ENCODE measurements around the gene NFATC2IP. TPM values are rescaled to one million over a fixed set of nuclear protein-coding genes. Genes with fewer than 3 reads are reported as not detected.
"Not testable (repeated sequence)": the region's sequence is repeated elsewhere in the genome, so short reads cannot be mapped to it uniquely, and the experiment has no call there.

NFATC2IP gene
- total and polyA plus RNA-seq, 2 donors: 20.6 to 49.1 TPM

GRCh38 chr16:28939825-28940224 lies 10.9 kb upstream of the NFATC2IP start:
- not testable (repeated sequence) for H3K9me3 ChIP-seq (ENCODE audit: control insufficient read depth in 2 of 2, insufficient read depth in 1 of 2, low read length in 1 of 2); H3K27ac ChIP-seq (ENCODE audit: low read depth in 1 of 2, low read length in 1 of 2); H3K27me3 ChIP-seq (ENCODE audit: control insufficient read depth in 2 of 2, insufficient read depth in 1 of 2, low read length in 1 of 2); H3K4me3 ChIP-seq (ENCODE audit: low read length in 2 of 2); DNase-seq (ENCODE audit: low read depth in 6 of 9, low spot score in 9 of 9); H3K36me3 ChIP-seq (ENCODE audit: control insufficient read depth in 2 of 2, insufficient read depth in 2 of 2, low read length in 1 of 2)
- WGBS: 94% methylated on average over 7 of the region's 7 CpGs
- peaks cover 0 to 19% of the 10 kb centered on the region in 2 donors for H3K4me1 ChIP-seq (ENCODE audit: control insufficient read depth in 2 of 2, insufficient read depth in 2 of 2, low read length in 2 of 2)

GRCh38 chr16:28943281-28943680 lies 7.5 kb upstream of the NFATC2IP start:
- Histone ChIP-seq H3K27ac (ENCODE audit: low read depth in 1 of 2, low read length in 1 of 2) (no peak overlapping the region), H3K27me3 (ENCODE audit: control insufficient read depth in 2 of 2, insufficient read depth in 1 of 2, low read length in 1 of 2) (no peaks in the 10 kb centered on the region), H3K9me3 (ENCODE audit: control insufficient read depth in 2 of 2, insufficient read depth in 1 of 2, low read length in 1 of 2) (peaks cover 0 to 3% of the 10 kb centered on the region in 2 donors), H3K4me3 (ENCODE audit: low read length in 2 of 2) (no peak overlapping the region), H3K36me3 (ENCODE audit: control insufficient read depth in 2 of 2, insufficient read depth in 2 of 2, low read length in 1 of 2) (no peaks in the 10 kb centered on the region), H3K4me1 (ENCODE audit: control insufficient read depth in 2 of 2, insufficient read depth in 2 of 2, low read length in 2 of 2) (peaks cover 2 to 16% of the 10 kb centered on the region in 2 donors)
- no peak for DNase-seq (ENCODE audit: low read depth in 6 of 9, low spot score in 9 of 9)

- no peak overlapping the region for H3K4me3 ChIP-seq (ENCODE audit: low read length in 2 of 2)
- H3K9me3 ChIP-seq (ENCODE audit: control insufficient read depth in 2 of 2, insufficient read depth in 1 of 2, low read length in 1 of 2): peaks cover 0 to 3% of the 10 kb centered on the region in 2 donors
- peaks cover 4 to 26% of the 10 kb centered on the region in 2 donors for H3K4me1 ChIP-seq (ENCODE audit: control insufficient read depth in 2 of 2, insufficient read depth in 2 of 2, low read length in 2 of 2)
- 97% methylated on average over 4 of the region's 4 CpGs for WGBS
- H3K36me3 ChIP-seq (ENCODE audit: control insufficient read depth in 2 of 2, insufficient read depth in 2 of 2, low read length in 1 of 2): no peaks in the 10 kb centered on the region
- no peak for DNase-seq (ENCODE audit: low read depth in 6 of 9, low spot score in 9 of 9)
- no peak overlapping the region for H3K27ac ChIP-seq (ENCODE audit: low read depth in 1 of 2, low read length in 1 of 2)
- H3K27me3 ChIP-seq (ENCODE audit: control insufficient read depth in 2 of 2, insufficient read depth in 1 of 2, low read length in 1 of 2): no peaks in the 10 kb centered on the region
Measured at GRCh38 chr16:28946681-28947080, 4.1 kb upstream of the NFATC2IP start.

GRCh38 chr16:28951410-28951943 lies 740 bp downstream of the NFATC2IP start:
- WGBS: 4% methylated on average over 17 of the region's 17 CpGs
- peak overlapping the region; percentile 85 to 86 for H3K4me3 ChIP-seq (ENCODE audit: low read length in 2 of 2)
- peaks cover 14 to 29% of the 10 kb centered on the region in 2 donors for H3K4me1 ChIP-seq (ENCODE audit: control insufficient read depth in 2 of 2, insufficient read depth in 2 of 2, low read length in 2 of 2)
- H3K9me3 ChIP-seq (ENCODE audit: control insufficient read depth in 2 of 2, insufficient read depth in 1 of 2, low read length in 1 of 2): no peaks in the 10 kb centered on the region
- H3K27me3 ChIP-seq (ENCODE audit: control insufficient read depth in 2 of 2, insufficient read depth in 1 of 2, low read length in 1 of 2): no peaks in the 10 kb centered on the region
- H3K36me3 ChIP-seq (ENCODE audit: control insufficient read depth in 2 of 2, insufficient read depth in 2 of 2, low read length in 1 of 2): peaks cover 34 to 44% of the 10 kb centered on the region in 2 donors
- DNase-seq (ENCODE audit: low read depth in 6 of 9, low spot score in 9 of 9): peak in 1 of 9 donors; percentile 42
- no peak overlapping the region for H3K27ac ChIP-seq (ENCODE audit: low read depth in 1 of 2, low read length in 1 of 2)

- Histone ChIP-seq H3K27ac (ENCODE audit: low read depth in 1 of 2, low read length in 1 of 2) (no peak overlapping the region), H3K27me3 (ENCODE audit: control insufficient read depth in 2 of 2, insufficient read depth in 1 of 2, low read length in 1 of 2) (no peaks in the 10 kb centered on the region), H3K4me1 (ENCODE audit: control insufficient read depth in 2 of 2, insufficient read depth in 2 of 2, low read length in 2 of 2) (peaks cover 0 to 3% of the 10 kb centered on the region in 2 donors), H3K4me3 (ENCODE audit: low read length in 2 of 2) (no peak overlapping the region), H3K36me3 (ENCODE audit: control insufficient read depth in 2 of 2, insufficient read depth in 2 of 2, low read length in 1 of 2) (peaks cover 82 to 93% of the 10 kb centered on the region in 2 donors), H3K9me3 (ENCODE audit: control insufficient read depth in 2 of 2, insufficient read depth in 1 of 2, low read length in 1 of 2) (no peaks in the 10 kb centered on the region)
- no peak for DNase-seq (ENCODE audit: low read depth in 6 of 9, low spot score in 9 of 9)
- 97% methylated on average over 9 of the region's 9 CpGs for WGBS
Measured at GRCh38 chr16:28958216-28958615, 7.5 kb downstream of the NFATC2IP start.

GRCh38 chr16:28958836-28959235 lies 8.1 kb downstream of the NFATC2IP start:
- H3K27me3 ChIP-seq (ENCODE audit: control insufficient read depth in 2 of 2, insufficient read depth in 1 of 2, low read length in 1 of 2): no peaks in the 10 kb centered on the region
- WGBS: 97% methylated on average over 6 of the region's 6 CpGs
- no peak for DNase-seq (ENCODE audit: low read depth in 6 of 9, low spot score in 9 of 9)
- no peaks in the 10 kb centered on the region for H3K9me3 ChIP-seq (ENCODE audit: control insufficient read depth in 2 of 2, insufficient read depth in 1 of 2, low read length in 1 of 2)
- no peaks in the 10 kb centered on the region for H3K4me1 ChIP-seq (ENCODE audit: control insufficient read depth in 2 of 2, insufficient read depth in 2 of 2, low read length in 2 of 2)
- no peak overlapping the region for H3K27ac ChIP-seq (ENCODE audit: low read depth in 1 of 2, low read length in 1 of 2)
- no peak overlapping the region for H3K4me3 ChIP-seq (ENCODE audit: low read length in 2 of 2)
- H3K36me3 ChIP-seq (ENCODE audit: control insufficient read depth in 2 of 2, insufficient read depth in 2 of 2, low read length in 1 of 2): peaks cover 83 to 93% of the 10 kb centered on the region in 2 donors

- DNase-seq (ENCODE audit: low read depth in 6 of 9, low spot score in 9 of 9): no peak
- no peak overlapping the region for H3K27ac ChIP-seq (ENCODE audit: low read depth in 1 of 2, low read length in 1 of 2)
- WGBS: 81% methylated on average over 3 of the region's 3 CpGs
- H3K4me1 ChIP-seq (ENCODE audit: control insufficient read depth in 2 of 2, insufficient read depth in 2 of 2, low read length in 2 of 2): no peaks in the 10 kb centered on the region
- H3K27me3 ChIP-seq (ENCODE audit: control insufficient read depth in 2 of 2, insufficient read depth in 1 of 2, low read length in 1 of 2): no peaks in the 10 kb centered on the region
- no peaks in the 10 kb centered on the region for H3K9me3 ChIP-seq (ENCODE audit: control insufficient read depth in 2 of 2, insufficient read depth in 1 of 2, low read length in 1 of 2)
- H3K36me3 ChIP-seq (ENCODE audit: control insufficient read depth in 2 of 2, insufficient read depth in 2 of 2, low read length in 1 of 2): peaks cover 57 to 60% of the 10 kb centered on the region in 2 donors
- H3K4me3 ChIP-seq (ENCODE audit: low read length in 2 of 2): no peak overlapping the region
Measured at GRCh38 chr16:28964072-28964471, 13.3 kb downstream of the NFATC2IP start.

GRCh38 chr16:28964496-28964895 lies 13.8 kb downstream of the NFATC2IP start:
- Histone ChIP-seq H3K27me3 (ENCODE audit: control insufficient read depth in 2 of 2, insufficient read depth in 1 of 2, low read length in 1 of 2) (no peaks in the 10 kb centered on the region), H3K36me3 (ENCODE audit: control insufficient read depth in 2 of 2, insufficient read depth in 2 of 2, low read length in 1 of 2) (peaks cover 53 to 56% of the 10 kb centered on the region in 2 donors), H3K9me3 (ENCODE audit: control insufficient read depth in 2 of 2, insufficient read depth in 1 of 2, low read length in 1 of 2) (no peaks in the 10 kb centered on the region), H3K27ac (ENCODE audit: low read depth in 1 of 2, low read length in 1 of 2) (no peak overlapping the region), H3K4me3 (ENCODE audit: low read length in 2 of 2) (no peak overlapping the region), H3K4me1 (ENCODE audit: control insufficient read depth in 2 of 2, insufficient read depth in 2 of 2, low read length in 2 of 2) (no peaks in the 10 kb centered on the region)
- no peak for DNase-seq (ENCODE audit: low read depth in 6 of 9, low spot score in 9 of 9)
- WGBS: over 99% methylated on average over 2 of the region's 2 CpGs

GRCh38 chr16:28967156-28967555 lies 16.4 kb downstream of the NFATC2IP start:
- Histone ChIP-seq H3K36me3 (ENCODE audit: control insufficient read depth in 2 of 2, insufficient read depth in 2 of 2, low read length in 1 of 2) (peaks cover 34 to 36% of the 10 kb centered on the region in 2 donors), H3K4me1 (ENCODE audit: control insufficient read depth in 2 of 2, insufficient read depth in 2 of 2, low read length in 2 of 2) (no peaks in the 10 kb centered on the region), H3K27ac (ENCODE audit: low read depth in 1 of 2, low read length in 1 of 2) (no peak overlapping the region), H3K9me3 (ENCODE audit: control insufficient read depth in 2 of 2, insufficient read depth in 1 of 2, low read length in 1 of 2) (no peaks in the 10 kb centered on the region), H3K27me3 (ENCODE audit: control insufficient read depth in 2 of 2, insufficient read depth in 1 of 2, low read length in 1 of 2) (no peaks in the 10 kb centered on the region), H3K4me3 (ENCODE audit: low read length in 2 of 2) (no peak overlapping the region)
- DNase-seq (ENCODE audit: low read depth in 6 of 9, low spot score in 9 of 9): no peak
- WGBS: 96% methylated on average over 4 of the region's 4 CpGs
